Measurements from ENCODE around the gene ZDHHC12.

DNA sequence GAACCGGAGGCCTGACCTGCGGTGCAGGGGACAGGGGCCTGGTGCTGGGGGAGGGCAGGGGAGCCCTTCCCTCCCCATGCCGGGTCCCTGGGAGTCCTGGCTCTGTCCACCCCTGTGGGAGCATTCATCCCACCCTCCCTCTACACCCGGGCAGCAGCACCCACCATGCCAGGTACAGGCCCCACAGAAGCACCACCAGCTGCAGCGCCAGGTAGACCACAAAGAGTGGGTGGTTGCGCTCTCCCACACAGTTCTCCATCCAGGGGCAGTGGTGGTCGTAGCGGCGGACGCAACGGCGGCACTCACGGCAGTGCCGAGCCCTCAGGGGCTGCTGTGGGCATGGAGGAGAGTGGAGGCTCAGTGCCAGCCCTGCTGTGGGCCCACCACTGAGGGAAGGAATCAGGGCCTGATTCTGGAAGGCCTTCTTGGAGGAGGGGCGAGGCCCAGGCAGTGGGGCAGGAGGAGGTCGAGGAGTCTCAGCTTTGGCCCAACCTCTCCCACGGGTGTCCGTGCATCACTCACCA, 2.4 kb downstream of the ZDHHC12 start:
- no peak for TF ChIP-seq CTCF (IDR thresholded peaks at IDR 0.05)
- no peak for TF ChIP-seq E2F5 (CRISPR knock-in tag; IDR thresholded peaks at IDR 0.05)
- no peak for TF ChIP-seq NFYB (CRISPR knock-in tag; conservative IDR thresholded peaks at IDR 0.05; ENCODE audit: low read depth)
- no peak for TF ChIP-seq MAX (CRISPR knock-in tag; IDR thresholded peaks at IDR 0.05)
- no peak for TF ChIP-seq GABPB1 (CRISPR knock-in tag; IDR thresholded peaks at IDR 0.05)
- TF ChIP-seq, protein P1, sequence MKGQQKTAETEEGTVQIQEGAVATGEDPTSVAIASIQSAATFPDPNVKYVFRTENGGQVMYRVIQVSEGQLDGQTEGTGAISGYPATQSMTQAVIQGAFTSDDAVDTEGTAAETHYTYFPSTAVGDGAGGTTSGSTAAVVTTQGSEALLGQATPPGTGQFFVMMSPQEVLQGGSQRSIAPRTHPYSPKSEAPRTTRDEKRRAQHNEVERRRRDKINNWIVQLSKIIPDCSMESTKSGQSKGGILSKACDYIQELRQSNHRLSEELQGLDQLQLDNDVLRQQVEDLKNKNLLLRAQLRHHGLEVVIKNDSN (CRISPR knock-in tag; IDR thresholded peaks at IDR 0.05) = no peak
